ENCODE results near the gene RHBDF1. TPM values are rescaled to one million over a fixed set of nuclear protein-coding genes. Genes with fewer than 3 reads are reported as not detected.
A peak's percentile ranks its signal among the peaks of the same experiment; 100 is the strongest.
"Not testable (repeated sequence)": the region's sequence is repeated elsewhere in the genome, so short reads cannot be mapped to it uniquely, and the experiment has no call there.

Gene RHBDF1
- total and polyA plus RNA-seq, 9 of the 15 experiments (the other 6 are each of a cell fraction or from before 2014, with no cell fraction given): 1.0 to 8.2 (median 4.2) TPM

- H3K36me3 ChIP-seq (ENCODE audit: control insufficient read depth, insufficient read depth, low read length): peaks cover 64% of the 10 kb centered on the region
These were observed 33.2 kb downstream of the RHBDF1 start for GRCh38 chr16:38941-39892.

GRCh38 chr16:38206-38605 is 34.2 kb downstream of the RHBDF1 start:
- H3K9me1 ChIP-seq (ENCODE audit: control insufficient read depth, insufficient read depth, low read length); H3K9ac ChIP-seq (ENCODE audit: insufficient read depth in 1 of 2, low read depth in 2 of 2, low read length in 2 of 2); H3K4me3 ChIP-seq; DNase-seq (ENCODE audit: extremely low read depth in 1 of 4, low spot score in 3 of 4); CTCF ChIA-PET (ENCODE audit: low intra/inter-chr PET ratio); intact Hi-C loops (cut with micrococcal nuclease); in situ Hi-C loops (cut with MboI); H3K79me2 ChIP-seq (ENCODE audit: control insufficient read depth, insufficient read depth, low read length); H3K27me3 ChIP-seq (ENCODE audit: control insufficient read depth in 2 of 2, insufficient read depth in 2 of 2, low read length in 2 of 2); H3K9me3 ChIP-seq (replicated peaks; ENCODE audit: control insufficient read depth, insufficient read depth, low read depth, low read length); ATAC-seq; H2AFZ ChIP-seq (ENCODE audit: low read depth, low read length); BruUV-seq (replicated peaks); FAIRE-seq; H3K4me2 ChIP-seq (ENCODE audit: insufficient read depth, low read length); H3K27ac ChIP-seq (ENCODE audit: extremely low read depth, low read depth, low read length): not testable (repeated sequence)
- Histone ChIP-seq H3K4me1 (replicated peaks in 1 of 2; ENCODE audit: control insufficient read depth in 2 of 2, insufficient read depth in 2 of 2, low read length in 2 of 2) (peaks cover 16 to 55% of the 10 kb centered on the region in 2 experiments), H3K36me3 (ENCODE audit: control insufficient read depth, insufficient read depth, low read length) (peaks cover 59% of the 10 kb centered on the region), H4K20me1 (replicated peaks; ENCODE audit: control insufficient read depth, insufficient read depth, low read length) (peaks cover 17% of the 10 kb centered on the region)
- 66% methylated on average over 10 of the region's 11 CpGs for WGBS (ENCODE audit: insufficient coverage, low coverage, missing lambda C conversion rate)
- POLR2A ChIA-PET: interaction anchor here (1.0 kb wide), 1 partner anchor 15 kb away, joined by 7 read pairs; the partner anchor contains the start of genes POLR3K and SNRNP25

More at GRCh38 chr16:38941-39892, 33.2 kb downstream of the RHBDF1 start:
- WGBS (ENCODE audit: insufficient coverage, low coverage, missing lambda C conversion rate): 85% methylated on average over 13 of the region's 13 CpGs
- Histone ChIP-seq H4K20me1 (replicated peaks; ENCODE audit: control insufficient read depth, insufficient read depth, low read length) (peaks cover 21% of the 10 kb centered on the region), H3K9me1 (ENCODE audit: control insufficient read depth, insufficient read depth, low read length) (peaks cover 3% of the 10 kb centered on the region), H3K9ac (ENCODE audit: insufficient read depth in 1 of 2, low read depth in 2 of 2, low read length in 2 of 2) (peak overlapping the region in 1 of 2 experiments; percentile 81; a peak in 2 of 4 replicates), H3K27me3 (ENCODE audit: control insufficient read depth in 2 of 2, insufficient read depth in 2 of 2, low read length in 2 of 2) (no peaks in the 10 kb centered on the region), H3K4me2 (ENCODE audit: insufficient read depth, low read length) (no peak overlapping the region), H3K9me3 (replicated peaks; ENCODE audit: control insufficient read depth, insufficient read depth, low read depth, low read length) (no peaks in the 10 kb centered on the region), H3K4me1 (replicated peaks in 1 of 2; ENCODE audit: control insufficient read depth in 2 of 2, insufficient read depth in 2 of 2, low read length in 2 of 2) (peaks cover 18 to 48% of the 10 kb centered on the region in 2 experiments), H2AFZ (ENCODE audit: low read depth, low read length) (no peak overlapping the region), H3K27ac (ENCODE audit: extremely low read depth, low read depth, low read length) (no peak overlapping the region), H3K79me2 (ENCODE audit: control insufficient read depth, insufficient read depth, low read length) (no peaks in the 10 kb centered on the region), H3K4me3 (no peak overlapping the region)
- BruUV-seq (replicated peaks): no TSS peak
- ATAC-seq (no peak; the same call in 2 of the 3 replicates), FAIRE-seq (peak; percentile 23), DNase-seq (ENCODE audit: extremely low read depth in 1 of 4, low spot score in 3 of 4) (peak in 1 of 4 experiments; percentile 36)
- intact Hi-C loops (cut with micrococcal nuclease): no loop called here
- CTCF ChIA-PET (ENCODE audit: low intra/inter-chr PET ratio): no interaction called here
- TF ChIP-seq MECOM (CRISPR knock-in tag; IDR thresholded peaks at IDR 0.05): no peak
- no peak for TF ChIP-seq ESRRA (IDR thresholded peaks at IDR 0.05; ENCODE audit: borderline replicate concordance, low read depth)
- TF ChIP-seq CEBPG (CRISPR knock-in tag; IDR thresholded peaks at IDR 0.05): peak; percentile 46; the same call in 1 of the 2 replicates
- TF ChIP-seq CEBPG (tag; conservative IDR thresholded peaks at IDR 0.05 in 1 of 2, IDR thresholded peaks at IDR 0.05 in 1 of 2): no peak
- no peak for TF ChIP-seq PML (IDR thresholded peaks at IDR 0.05; ENCODE audit: low read length)
- no peak for TF ChIP-seq GATAD2A (IDR thresholded peaks at IDR 0.05)
- TF ChIP-seq ZNF217 (CRISPR knock-in tag; IDR thresholded peaks at IDR 0.05): no peak
- TF ChIP-seq SUPT5H (IDR thresholded peaks at IDR 0.05): peak; percentile 50
- TF ChIP-seq CEBPB (tag; IDR thresholded peaks at IDR 0.05): peak; percentile 78
- TF ChIP-seq ZBTB43 (CRISPR knock-in tag; IDR thresholded peaks at IDR 0.05): no peak
- peak; percentile 35; the same call in 1 of the 2 replicates for TF ChIP-seq SPI1 (IDR thresholded peaks at IDR 0.05; ENCODE audit: borderline replicate concordance, low read depth, low read length)
- TF ChIP-seq RBFOX2 (IDR thresholded peaks at IDR 0.05; ENCODE audit: low read depth, low read length): peak; percentile 35; the same call in 1 of the 2 replicates
- peak; percentile 60; the same call in 1 of the 2 replicates for TF ChIP-seq MAX (CRISPR knock-in tag; IDR thresholded peaks at IDR 0.05)
- peak; percentile 61; the same call in 1 of the 2 replicates for TF ChIP-seq ZNF263 (CRISPR knock-in tag; IDR thresholded peaks at IDR 0.05; ENCODE audit: borderline replicate concordance)
- TF ChIP-seq POLR2G (IDR thresholded peaks at IDR 0.05; ENCODE audit: low read depth, low read length): peak; percentile 51; the same call in 1 of the 2 replicates
- peak; percentile 43; the same call in 1 of the 2 replicates for TF ChIP-seq POLR2A (conservative IDR thresholded peaks at IDR 0.05)
- no peak for TF ChIP-seq FOXA3 (CRISPR knock-in tag; conservative IDR thresholded peaks at IDR 0.05 in 1 of 2, IDR thresholded peaks at IDR 0.05 in 1 of 2)
- in situ Hi-C loops (cut with MboI): no loop called here
- POLR2A ChIA-PET: interaction anchor here (0.6 to 1.0 kb wide), 4 partner anchors 9 to 69 kb away, joined by 3 to 7 read pairs (median 4); partner anchors contain the start of genes POLR3K and SNRNP25
